K562 (cell line): ENCODE results near the gene SNAI1. TPM values are rescaled to one million over a fixed set of nuclear protein-coding genes. Genes with fewer than 3 reads are reported as not detected.

ENCODE experiments used
- ETV5 ChIP-seq: sonication (generic); formaldehyde crosslinking; IDR thresholded peaks from 2 replicates; pipeline ENCODE4 v1.4.0; 2020; ENCODE audit warnings: low read depth, mild to moderate bottlenecking, missing genetic modification reagents
- MTA2 ChIP-seq: fragments of 450-650 bp; IDR thresholded peaks from 2 replicates; pipeline ENCODE4 v1.6.1; 2016; ENCODE audit warnings: low read depth
- PCBP1 ChIP-seq: fragments of 200-400 bp; formaldehyde crosslinking; IDR thresholded peaks from 2 replicates; pipeline ENCODE4 v1.6.1; 2018; ENCODE audit warnings: mild to moderate bottlenecking, low read depth, low read length; ENCODE audit not compliant: poor library complexity, severe bottlenecking
- TBP ChIP-seq: optimal IDR thresholded peaks from 2 replicates; pipeline ENCODE3; 2011; ENCODE audit warnings: low read depth, low read length, improper control_type of control experiment
- YY1 ChIP-seq, 3 experiments: IDR thresholded peaks; 2 replicates each; pipeline ENCODE4 v1.6.1; 2011; ENCODE audit warnings: low read length in 2 of 3, mild to moderate bottlenecking in 2 of 3, moderate library complexity in 2 of 3, borderline replicate concordance in 1 of 3, control low read depth in 1 of 3, low read depth in 1 of 3; ENCODE audit not compliant: insufficient read depth in 3 of 3, insufficient replicate concordance in 2 of 3, control insufficient read depth in 1 of 3, insufficient read length in 1 of 3; ENCODE audit errors: extremely low read depth in 1 of 3
- ZNF717 ChIP-seq: fragments of 250-450 bp; sonication (Bioruptor Pico); IDR thresholded peaks from 2 replicates; pipeline ENCODE4 v1.5.0; 2021
- ZNF830 ChIP-seq: fragments of 250-450 bp; sonication (Bioruptor Pico); IDR thresholded peaks from 2 replicates; pipeline ENCODE4 v1.5.0; 2021; ENCODE audit warnings: mild to moderate bottlenecking
- polyA plus RNA-seq, 8 experiments: library from polyadenylated mRNA; depleted of rRNA in 4 of 8; stranded (reverse) in 5 of 8; unstranded in 3 of 8; fragments of >200 nt; fragmentation: Nextera tagmentation in 2 of 8; fragmentation: Illumina TruSeq in 1 of 8; extraction: Ambion mirVana in 2 of 8; extraction: Trizol in 1 of 8; gene quantifications; 2 replicates each; pipeline versions ENCODE4 v1.2.1 to v1.2.3, GENCODE V29; 2011 to 2014; ENCODE audit warnings: inconsistent platforms in 1 of 8, missing spikeins in 1 of 8
- total RNA-seq, 7 experiments: library from RNA; depleted of rRNA in 6 of 7; stranded (reverse); fragments of >200 nt in 6 of 7; fragmentation: Illumina TruSeq in 2 of 7; extraction: Trizol in 2 of 7; gene quantifications; 2 replicates each; pipeline versions ENCODE4 v1.2.1 to v1.2.3, GENCODE V29; 2011 to 2021; ENCODE audit warnings: low replicate concordance in 1 of 7
- TF ChIP-seq, protein P1 (sequence below): fragments of 450-650 bp; IDR thresholded peaks from 2 replicates; pipeline ENCODE4 v1.6.1; 2016; ENCODE audit warnings: mild to moderate bottlenecking, moderate library complexity
- TF ChIP-seq, protein P2 (sequence below), 2 experiments: IDR thresholded peaks in 1 of 2; conservative IDR thresholded peaks in 1 of 2; 2 replicates each; pipeline ENCODE4 v1.6.1; 2016; ENCODE audit warnings: low read depth in 2 of 2, mild to moderate bottlenecking in 1 of 2, missing compliant biosample characterization in 1 of 2, missing genetic modification characterization in 1 of 2, moderate library complexity in 1 of 2

Gene SNAI1
- total and polyA plus RNA-seq, 9 of the 15 experiments (the other 6 are each of a cell fraction or from before 2014, with no cell fraction given): 0.32 to 11.6 (median 2.0) TPM

DNA sequence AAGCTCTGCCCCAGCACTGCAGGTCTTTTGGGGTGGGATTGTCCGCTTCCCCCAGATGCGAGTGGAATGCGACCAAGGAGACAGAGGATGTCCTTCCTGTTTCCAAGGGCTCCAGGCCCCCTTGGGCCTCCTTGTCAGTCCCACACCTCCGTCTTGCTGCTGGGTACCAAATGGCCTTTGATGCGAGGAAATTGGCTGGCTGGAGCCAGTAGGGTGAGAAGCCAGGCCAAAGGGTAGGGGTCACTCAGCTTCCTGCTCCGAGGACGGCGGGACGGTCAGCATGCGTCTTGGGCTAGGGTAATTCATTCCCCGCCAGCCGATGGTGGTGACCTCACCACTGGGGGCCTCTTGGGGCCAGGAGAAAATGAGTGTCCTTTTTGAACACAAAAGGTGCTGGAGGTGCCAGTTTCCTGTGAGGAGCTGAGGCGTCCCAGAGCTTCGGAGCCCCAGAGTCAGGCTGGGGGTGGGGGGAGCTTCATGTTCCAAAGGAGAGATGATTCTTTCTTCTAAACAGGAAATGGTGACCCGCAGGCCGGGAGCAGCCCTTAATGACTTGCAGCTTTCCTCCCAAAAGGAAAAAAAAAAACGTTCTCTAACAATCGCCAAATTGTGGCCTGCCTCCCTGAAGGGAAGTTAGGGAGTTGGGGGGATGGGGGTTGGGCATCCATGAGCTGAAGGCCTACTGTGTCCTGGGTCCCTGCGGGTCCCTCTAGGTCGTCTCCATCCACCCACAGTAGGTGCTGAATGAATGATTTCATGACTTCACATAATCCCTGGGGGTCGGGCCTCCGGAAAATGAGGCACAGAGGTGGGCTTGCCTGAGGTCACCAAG, 6.7 kb downstream of the SNAI1 start (continued):
- TF ChIP-seq, protein P1, sequence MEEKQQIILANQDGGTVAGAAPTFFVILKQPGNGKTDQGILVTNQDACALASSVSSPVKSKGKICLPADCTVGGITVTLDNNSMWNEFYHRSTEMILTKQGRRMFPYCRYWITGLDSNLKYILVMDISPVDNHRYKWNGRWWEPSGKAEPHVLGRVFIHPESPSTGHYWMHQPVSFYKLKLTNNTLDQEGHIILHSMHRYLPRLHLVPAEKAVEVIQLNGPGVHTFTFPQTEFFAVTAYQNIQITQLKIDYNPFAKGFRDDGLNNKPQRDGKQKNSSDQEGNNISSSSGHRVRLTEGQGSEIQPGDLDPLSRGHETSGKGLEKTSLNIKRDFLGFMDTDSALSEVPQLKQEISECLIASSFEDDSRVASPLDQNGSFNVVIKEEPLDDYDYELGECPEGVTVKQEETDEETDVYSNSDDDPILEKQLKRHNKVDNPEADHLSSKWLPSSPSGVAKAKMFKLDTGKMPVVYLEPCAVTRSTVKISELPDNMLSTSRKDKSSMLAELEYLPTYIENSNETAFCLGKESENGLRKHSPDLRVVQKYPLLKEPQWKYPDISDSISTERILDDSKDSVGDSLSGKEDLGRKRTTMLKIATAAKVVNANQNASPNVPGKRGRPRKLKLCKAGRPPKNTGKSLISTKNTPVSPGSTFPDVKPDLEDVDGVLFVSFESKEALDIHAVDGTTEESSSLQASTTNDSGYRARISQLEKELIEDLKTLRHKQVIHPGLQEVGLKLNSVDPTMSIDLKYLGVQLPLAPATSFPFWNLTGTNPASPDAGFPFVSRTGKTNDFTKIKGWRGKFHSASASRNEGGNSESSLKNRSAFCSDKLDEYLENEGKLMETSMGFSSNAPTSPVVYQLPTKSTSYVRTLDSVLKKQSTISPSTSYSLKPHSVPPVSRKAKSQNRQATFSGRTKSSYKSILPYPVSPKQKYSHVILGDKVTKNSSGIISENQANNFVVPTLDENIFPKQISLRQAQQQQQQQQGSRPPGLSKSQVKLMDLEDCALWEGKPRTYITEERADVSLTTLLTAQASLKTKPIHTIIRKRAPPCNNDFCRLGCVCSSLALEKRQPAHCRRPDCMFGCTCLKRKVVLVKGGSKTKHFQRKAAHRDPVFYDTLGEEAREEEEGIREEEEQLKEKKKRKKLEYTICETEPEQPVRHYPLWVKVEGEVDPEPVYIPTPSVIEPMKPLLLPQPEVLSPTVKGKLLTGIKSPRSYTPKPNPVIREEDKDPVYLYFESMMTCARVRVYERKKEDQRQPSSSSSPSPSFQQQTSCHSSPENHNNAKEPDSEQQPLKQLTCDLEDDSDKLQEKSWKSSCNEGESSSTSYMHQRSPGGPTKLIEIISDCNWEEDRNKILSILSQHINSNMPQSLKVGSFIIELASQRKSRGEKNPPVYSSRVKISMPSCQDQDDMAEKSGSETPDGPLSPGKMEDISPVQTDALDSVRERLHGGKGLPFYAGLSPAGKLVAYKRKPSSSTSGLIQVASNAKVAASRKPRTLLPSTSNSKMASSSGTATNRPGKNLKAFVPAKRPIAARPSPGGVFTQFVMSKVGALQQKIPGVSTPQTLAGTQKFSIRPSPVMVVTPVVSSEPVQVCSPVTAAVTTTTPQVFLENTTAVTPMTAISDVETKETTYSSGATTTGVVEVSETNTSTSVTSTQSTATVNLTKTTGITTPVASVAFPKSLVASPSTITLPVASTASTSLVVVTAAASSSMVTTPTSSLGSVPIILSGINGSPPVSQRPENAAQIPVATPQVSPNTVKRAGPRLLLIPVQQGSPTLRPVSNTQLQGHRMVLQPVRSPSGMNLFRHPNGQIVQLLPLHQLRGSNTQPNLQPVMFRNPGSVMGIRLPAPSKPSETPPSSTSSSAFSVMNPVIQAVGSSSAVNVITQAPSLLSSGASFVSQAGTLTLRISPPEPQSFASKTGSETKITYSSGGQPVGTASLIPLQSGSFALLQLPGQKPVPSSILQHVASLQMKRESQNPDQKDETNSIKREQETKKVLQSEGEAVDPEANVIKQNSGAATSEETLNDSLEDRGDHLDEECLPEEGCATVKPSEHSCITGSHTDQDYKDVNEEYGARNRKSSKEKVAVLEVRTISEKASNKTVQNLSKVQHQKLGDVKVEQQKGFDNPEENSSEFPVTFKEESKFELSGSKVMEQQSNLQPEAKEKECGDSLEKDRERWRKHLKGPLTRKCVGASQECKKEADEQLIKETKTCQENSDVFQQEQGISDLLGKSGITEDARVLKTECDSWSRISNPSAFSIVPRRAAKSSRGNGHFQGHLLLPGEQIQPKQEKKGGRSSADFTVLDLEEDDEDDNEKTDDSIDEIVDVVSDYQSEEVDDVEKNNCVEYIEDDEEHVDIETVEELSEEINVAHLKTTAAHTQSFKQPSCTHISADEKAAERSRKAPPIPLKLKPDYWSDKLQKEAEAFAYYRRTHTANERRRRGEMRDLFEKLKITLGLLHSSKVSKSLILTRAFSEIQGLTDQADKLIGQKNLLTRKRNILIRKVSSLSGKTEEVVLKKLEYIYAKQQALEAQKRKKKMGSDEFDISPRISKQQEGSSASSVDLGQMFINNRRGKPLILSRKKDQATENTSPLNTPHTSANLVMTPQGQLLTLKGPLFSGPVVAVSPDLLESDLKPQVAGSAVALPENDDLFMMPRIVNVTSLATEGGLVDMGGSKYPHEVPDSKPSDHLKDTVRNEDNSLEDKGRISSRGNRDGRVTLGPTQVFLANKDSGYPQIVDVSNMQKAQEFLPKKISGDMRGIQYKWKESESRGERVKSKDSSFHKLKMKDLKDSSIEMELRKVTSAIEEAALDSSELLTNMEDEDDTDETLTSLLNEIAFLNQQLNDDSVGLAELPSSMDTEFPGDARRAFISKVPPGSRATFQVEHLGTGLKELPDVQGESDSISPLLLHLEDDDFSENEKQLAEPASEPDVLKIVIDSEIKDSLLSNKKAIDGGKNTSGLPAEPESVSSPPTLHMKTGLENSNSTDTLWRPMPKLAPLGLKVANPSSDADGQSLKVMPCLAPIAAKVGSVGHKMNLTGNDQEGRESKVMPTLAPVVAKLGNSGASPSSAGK: peak; percentile 67
- TF ChIP-seq ZNF717 (no peak), YY1 (IDR thresholded peaks at IDR 0.05; ENCODE audit: borderline replicate concordance in 1 of 3, control insufficient read depth in 1 of 3, extremely low read depth in 1 of 3, insufficient read depth in 3 of 3, insufficient read length in 1 of 3, insufficient replicate concordance in 2 of 3, low read depth in 1 of 3, low read length in 2 of 3) (no peak), TBP (no peak), MTA2 (no peak), PCBP1 (no peak), ZNF830 (no peak), ETV5 (CRISPR knock-in tag) (no peak)
- TF ChIP-seq, protein P2, sequence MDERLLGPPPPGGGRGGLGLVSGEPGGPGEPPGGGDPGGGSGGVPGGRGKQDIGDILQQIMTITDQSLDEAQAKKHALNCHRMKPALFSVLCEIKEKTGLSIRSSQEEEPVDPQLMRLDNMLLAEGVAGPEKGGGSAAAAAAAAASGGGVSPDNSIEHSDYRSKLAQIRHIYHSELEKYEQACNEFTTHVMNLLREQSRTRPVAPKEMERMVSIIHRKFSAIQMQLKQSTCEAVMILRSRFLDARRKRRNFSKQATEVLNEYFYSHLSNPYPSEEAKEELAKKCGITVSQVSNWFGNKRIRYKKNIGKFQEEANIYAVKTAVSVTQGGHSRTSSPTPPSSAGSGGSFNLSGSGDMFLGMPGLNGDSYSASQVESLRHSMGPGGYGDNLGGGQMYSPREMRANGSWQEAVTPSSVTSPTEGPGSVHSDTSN (CRISPR knock-in tag; IDR thresholded peaks at IDR 0.05; ENCODE audit: low read depth): no peak
- TF ChIP-seq, protein P2 (tag; conservative IDR thresholded peaks at IDR 0.05; ENCODE audit: low read depth): 0 out of 2 replicates have a peak, but pooled peaks have one; percentile 10
